Measurements from ENCODE around the gene VENTX.

VENTX gene

GRCh38 chr10:133235265-133235855, 2.3 kb upstream of the VENTX start:
- Histone ChIP-seq H3K4me1 (ENCODE audit: control insufficient read depth, low read length) (no peaks in the 10 kb centered on the region), H3F3A (ENCODE audit: control insufficient read depth, insufficient read depth) (no peaks in the 10 kb centered on the region), H3K9me2 (replicated peaks; ENCODE audit: control insufficient read depth, low read length) (no peaks in the 10 kb centered on the region), H4K20me1 (ENCODE audit: control insufficient read depth, insufficient read depth, low read depth, low read length) (no peaks in the 10 kb centered on the region), H3K36me3 (ENCODE audit: control insufficient read depth, low read length) (no peaks in the 10 kb centered on the region), H3K79me2 (ENCODE audit: control insufficient read depth, low read length) (no peaks in the 10 kb centered on the region), H3K27me3 (ENCODE audit: control insufficient read depth, low read length) (no peaks in the 10 kb centered on the region), H3K9me3 (ENCODE audit: control insufficient read depth, insufficient read depth, low read length) (no peaks in the 10 kb centered on the region), H3K27ac (ENCODE audit: low read depth, low read length) (no peak overlapping the region), H3K4me2 (ENCODE audit: low read length) (no peak overlapping the region), H3K4me3 (ENCODE audit: low read length) (no peak overlapping the region)
- TF ChIP-seq CTCF (IDR thresholded peaks at IDR 0.05; ENCODE audit: low read depth, low read length, poor library complexity, severe bottlenecking): no peak
- TF ChIP-seq EZH2phosphoT487 (IDR thresholded peaks at IDR 0.05; ENCODE audit: borderline replicate concordance, low read length): no peak

GRCh38 chr10:133235932-133236331, 1.7 kb upstream of the VENTX start:
- Histone ChIP-seq H3K79me2 (ENCODE audit: control insufficient read depth, low read length) (no peaks in the 10 kb centered on the region), H3K27me3 (ENCODE audit: control insufficient read depth, low read length) (peaks cover 1% of the 10 kb centered on the region), H3K4me2 (ENCODE audit: low read length) (no peak overlapping the region), H3K9me2 (replicated peaks; ENCODE audit: control insufficient read depth, low read length) (no peaks in the 10 kb centered on the region), H3K27ac (ENCODE audit: low read depth, low read length) (no peak overlapping the region), H3K9me3 (ENCODE audit: control insufficient read depth, insufficient read depth, low read length) (no peaks in the 10 kb centered on the region), H3K4me1 (ENCODE audit: control insufficient read depth, low read length) (no peaks in the 10 kb centered on the region), H3K36me3 (ENCODE audit: control insufficient read depth, low read length) (no peaks in the 10 kb centered on the region), H3F3A (ENCODE audit: control insufficient read depth, insufficient read depth) (no peaks in the 10 kb centered on the region), H4K20me1 (ENCODE audit: control insufficient read depth, insufficient read depth, low read depth, low read length) (no peaks in the 10 kb centered on the region), H3K4me3 (ENCODE audit: low read length) (no peak overlapping the region)
- TF ChIP-seq EZH2phosphoT487 (IDR thresholded peaks at IDR 0.05; ENCODE audit: borderline replicate concordance, low read length) (no peak), CTCF (IDR thresholded peaks at IDR 0.05; ENCODE audit: low read depth, low read length, poor library complexity, severe bottlenecking) (no peak)

- TF ChIP-seq EZH2phosphoT487 (IDR thresholded peaks at IDR 0.05; ENCODE audit: borderline replicate concordance, low read length): no peak
- no peak for TF ChIP-seq CTCF (IDR thresholded peaks at IDR 0.05; ENCODE audit: low read depth, low read length, poor library complexity, severe bottlenecking)
- no peaks in the 10 kb centered on the region for H4K20me1 ChIP-seq (ENCODE audit: control insufficient read depth, insufficient read depth, low read depth, low read length)
- H3K4me3 ChIP-seq (ENCODE audit: low read length): no peak overlapping the region
- H3K9me2 ChIP-seq (replicated peaks; ENCODE audit: control insufficient read depth, low read length): no peaks in the 10 kb centered on the region
- peaks cover 8% of the 10 kb centered on the region for H3K27me3 ChIP-seq (ENCODE audit: control insufficient read depth, low read length)
- no peak overlapping the region for H3K4me2 ChIP-seq (ENCODE audit: low read length)
- no peaks in the 10 kb centered on the region for H3K79me2 ChIP-seq (ENCODE audit: control insufficient read depth, low read length)
- H3K27ac ChIP-seq (ENCODE audit: low read depth, low read length): no peak overlapping the region
- H3K36me3 ChIP-seq (ENCODE audit: control insufficient read depth, low read length): no peaks in the 10 kb centered on the region
- H3K9me3 ChIP-seq (ENCODE audit: control insufficient read depth, insufficient read depth, low read length): no peaks in the 10 kb centered on the region
- no peaks in the 10 kb centered on the region for H3K4me1 ChIP-seq (ENCODE audit: control insufficient read depth, low read length)
- no peaks in the 10 kb centered on the region for H3F3A ChIP-seq (ENCODE audit: control insufficient read depth, insufficient read depth)
Measured at GRCh38 chr10:133236401-133237240, 1.0 kb upstream of the VENTX start.

Data from DOHH2 (cell line).